HG03175 (cell line): Measurements from ENCODE around the gene FUT2.
"Not testable (repeated sequence)": the region's sequence is repeated elsewhere in the genome, so short reads cannot be mapped to it uniquely, and the experiment has no call there.

Source experiments
- ATAC-seq: cut with Tn5 transposase; IDR thresholded peaks from one replicate; pipeline ENCODE4 v1.9.1; 2021; ENCODE audit warnings: mild to moderate bottlenecking, moderate library complexity; ENCODE audit not compliant: unreplicated experiment

FUT2 gene

DNA sequence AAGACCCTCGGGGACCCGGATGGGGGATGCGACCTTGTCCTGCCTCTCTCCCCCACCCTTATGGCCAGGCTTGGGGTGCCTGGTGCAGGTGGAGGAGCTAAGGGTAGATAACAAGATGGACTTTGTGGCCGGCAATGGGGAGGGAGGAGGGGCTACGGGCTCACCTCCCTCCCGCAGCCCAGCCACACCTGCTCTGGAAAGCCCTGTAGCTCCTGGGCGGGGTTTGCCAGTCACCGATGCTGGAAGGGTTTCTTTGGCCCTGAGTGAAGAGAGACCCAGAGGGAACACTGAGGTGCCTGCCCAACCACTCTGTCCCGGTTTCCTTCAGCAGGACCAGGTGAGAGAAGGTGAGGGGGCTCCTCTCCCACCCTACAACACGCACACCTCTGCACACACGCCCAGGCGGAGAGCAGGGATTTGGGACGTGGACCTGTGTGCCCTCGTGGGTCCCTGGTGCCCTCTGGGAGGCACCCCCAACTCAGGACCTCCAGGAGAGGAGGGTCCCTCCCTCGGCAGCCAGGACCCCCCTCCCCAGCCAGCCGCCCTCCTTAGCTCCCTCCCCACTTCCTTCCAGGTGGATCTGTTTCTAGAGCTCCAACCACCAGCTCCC lies at the start of gene FUT2:
TSS of gene FUT2 (plus strand) at position 229 of the 610 bp plus-strand sequence. CDS start 6,986 bp downstream, outside the sequence.
- no peak for ATAC-seq

DNA sequence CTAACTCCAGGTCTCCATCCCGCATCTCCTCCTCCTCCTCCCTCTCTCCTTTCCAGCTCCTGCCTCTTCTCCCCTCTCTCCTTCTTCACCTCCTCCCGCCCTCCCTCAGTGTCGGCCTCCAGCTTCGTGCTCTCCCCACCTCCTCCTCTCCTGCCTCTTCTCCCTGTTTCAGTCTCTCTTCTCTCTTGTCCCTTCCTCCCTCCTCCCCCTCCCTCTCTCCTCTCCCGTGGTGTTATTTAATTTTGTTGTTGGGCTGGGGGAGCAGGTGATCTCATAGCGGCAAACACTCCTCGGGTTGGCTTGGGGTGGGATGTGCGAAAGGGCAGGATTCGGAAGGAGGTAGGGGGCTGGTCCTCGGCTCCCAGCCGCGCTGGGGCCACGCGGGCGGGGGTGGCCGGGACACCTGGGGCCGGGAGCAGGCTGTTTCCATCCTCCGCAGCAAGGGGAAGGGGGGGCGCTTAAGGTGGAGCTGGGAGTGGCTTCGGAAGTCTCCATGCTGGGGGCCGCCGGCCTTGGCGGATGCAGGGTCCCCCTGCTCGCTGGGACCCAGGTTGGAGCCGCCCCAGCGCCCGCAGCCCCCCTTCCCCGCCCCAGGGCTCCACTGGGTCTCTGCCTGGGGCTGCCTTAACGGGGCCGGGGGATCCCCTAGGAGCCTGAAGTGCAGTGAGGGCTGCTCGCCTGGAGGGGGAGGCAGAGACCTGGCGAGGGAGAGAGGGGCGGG lies 49.6 kb upstream of the FUT2 start, which contains the start of gene CA11:
TSS of gene CA11 (minus strand) at position 187 of the 721 bp plus-strand sequence. CDS start 555 bp downstream, outside the sequence.
- peak; percentile 68 for ATAC-seq

DNA sequence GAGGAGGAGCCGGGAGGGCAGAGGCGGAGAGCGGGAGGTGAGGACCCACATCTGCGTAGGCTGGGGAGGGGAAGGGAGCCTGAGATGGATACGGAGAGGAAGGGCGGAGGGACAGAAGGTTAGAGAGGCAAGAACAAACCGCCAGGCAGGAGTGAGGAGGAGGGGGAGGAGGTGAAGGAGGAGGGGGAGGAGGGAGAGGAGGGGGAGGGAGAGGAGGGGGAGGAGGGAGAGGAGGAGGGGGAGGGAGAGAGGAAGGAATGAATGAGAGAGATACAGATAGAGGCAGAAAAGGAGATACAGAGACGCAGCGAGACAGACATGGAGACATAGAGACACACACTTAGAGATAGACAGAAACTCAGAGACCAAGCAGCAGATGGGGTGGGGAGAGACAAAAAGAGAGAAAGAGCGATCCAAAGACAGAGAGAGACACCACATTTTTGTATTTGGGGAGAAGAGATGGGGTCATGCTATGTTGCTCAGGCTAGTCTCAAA lies 49.0 kb upstream of the FUT2 start:
- ATAC-seq = no peak

DNA sequence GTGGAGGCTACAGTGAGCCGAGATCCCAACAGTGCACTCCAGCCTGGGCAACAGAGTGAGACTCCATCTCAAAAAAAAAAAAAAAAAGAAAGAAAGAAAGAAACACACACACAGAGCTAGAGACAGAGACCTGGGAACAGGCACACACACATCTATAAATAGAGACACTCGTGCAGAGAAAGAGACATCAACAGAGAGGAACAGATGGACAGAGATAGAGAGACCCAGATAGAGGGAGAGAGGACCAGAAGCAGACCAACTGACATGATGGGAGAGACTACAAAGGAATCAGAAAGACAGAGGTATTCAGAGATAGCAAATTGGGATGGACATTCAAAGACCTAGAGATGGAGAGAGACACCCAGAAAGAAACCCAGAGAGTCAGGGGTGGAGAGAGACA lies 47.6 kb upstream of the FUT2 start:
- no peak for ATAC-seq

DNA sequence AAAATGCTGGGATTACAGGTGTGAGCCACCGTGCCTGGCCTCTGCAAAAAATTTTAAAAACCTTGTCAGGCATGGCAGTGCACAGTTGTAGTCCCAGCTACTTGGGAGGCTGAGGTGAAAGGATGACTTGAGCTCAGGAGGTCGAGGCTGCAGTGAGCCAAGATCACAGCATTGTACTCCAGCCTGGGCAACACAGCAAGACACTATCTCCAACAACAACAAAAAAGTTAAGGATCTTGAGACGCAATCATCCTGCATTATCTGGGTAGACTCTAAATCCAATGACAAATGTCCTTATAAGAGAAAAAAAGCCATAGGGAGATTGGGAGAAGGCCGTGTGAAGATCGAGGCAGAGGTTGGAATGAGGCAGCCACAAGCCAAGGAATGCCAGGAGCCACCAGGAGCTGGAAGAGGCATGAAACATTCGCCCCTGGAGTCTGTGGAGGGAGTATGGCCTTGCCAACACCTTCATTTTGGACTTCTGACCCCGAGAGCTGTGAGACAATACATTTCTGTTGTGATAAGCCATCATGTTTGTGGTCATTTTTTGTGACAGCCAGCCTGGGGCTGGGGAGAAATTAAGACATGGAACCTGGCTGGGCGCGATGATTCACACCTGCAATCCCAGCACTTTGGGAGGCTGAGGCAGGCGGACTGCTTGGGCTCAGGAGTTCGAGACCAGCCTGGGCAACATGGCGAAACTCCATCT lies 44.6 kb upstream of the FUT2 start:
- no peak for ATAC-seq

- no peak for ATAC-seq
Observed at GRCh38 chr19:48651683-48652048, 44.1 kb upstream of the FUT2 start.

DNA sequence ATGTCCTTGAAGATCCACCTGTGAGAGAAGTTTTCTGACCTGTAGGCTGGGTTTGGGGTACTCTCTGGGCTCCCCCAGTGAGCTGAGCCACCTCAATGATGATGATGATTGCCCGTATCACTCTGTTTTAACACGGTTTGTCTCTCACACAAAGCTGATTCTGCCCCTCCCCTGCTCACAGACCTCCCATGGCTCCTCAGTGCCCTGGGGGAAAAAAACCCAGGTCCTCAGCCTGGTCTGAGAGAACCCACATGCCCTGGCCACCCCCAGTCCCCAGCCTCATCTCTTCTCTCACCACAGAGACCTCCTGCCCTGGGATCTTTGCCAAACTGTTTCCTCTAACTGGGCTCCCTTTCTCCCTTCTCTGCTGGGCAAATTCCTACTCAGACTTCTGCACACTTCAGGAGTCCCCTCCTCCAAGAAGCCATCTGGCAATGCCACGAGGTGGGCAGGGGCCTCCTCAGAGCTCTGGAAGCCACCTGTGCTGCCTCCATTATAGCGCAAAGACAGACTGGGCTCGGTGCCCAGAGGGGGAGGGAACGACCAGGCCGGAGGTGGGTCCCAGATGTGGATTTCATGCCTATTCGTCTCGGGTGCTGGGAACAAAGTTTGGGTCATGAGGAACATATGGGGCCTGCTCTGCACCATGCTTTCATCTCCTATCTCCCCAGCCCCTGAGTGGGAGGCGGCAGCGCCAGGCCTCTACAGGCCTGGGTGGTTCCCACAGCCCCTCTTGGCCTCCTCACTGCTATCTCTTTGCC lies 41.3 kb upstream of the FUT2 start:
- no peak for ATAC-seq

DNA sequence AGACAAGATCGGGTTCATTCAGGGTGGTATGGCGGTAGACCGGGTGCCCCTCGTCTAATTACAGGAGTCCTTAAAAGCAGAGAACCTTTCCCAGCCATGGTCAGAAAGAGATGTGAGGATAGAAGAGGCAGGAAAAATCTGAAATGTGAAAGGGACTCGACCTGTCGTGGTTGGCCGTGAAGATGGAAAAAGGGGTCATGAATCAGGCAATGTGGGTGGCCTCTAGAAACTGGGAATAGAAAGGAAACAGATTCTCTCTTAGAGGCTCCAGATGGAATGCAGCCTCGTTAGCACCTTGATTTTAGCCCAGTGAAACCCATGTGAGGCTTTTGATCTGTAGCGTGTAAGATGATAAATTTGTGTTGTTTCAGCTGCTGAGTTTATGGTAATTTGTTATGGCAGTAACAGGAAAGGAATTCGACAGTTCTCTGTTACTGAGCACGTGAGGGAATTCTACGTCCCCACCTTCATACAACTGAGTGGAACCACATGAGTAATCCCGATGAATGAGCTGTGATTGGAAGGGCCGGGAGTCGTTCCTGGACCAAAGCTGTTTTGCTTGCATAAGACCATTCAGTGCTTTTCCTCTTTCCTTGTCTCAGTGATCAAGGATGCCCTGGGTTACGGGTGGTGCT lies 38.8 kb upstream of the FUT2 start:
- no peak for ATAC-seq

DNA sequence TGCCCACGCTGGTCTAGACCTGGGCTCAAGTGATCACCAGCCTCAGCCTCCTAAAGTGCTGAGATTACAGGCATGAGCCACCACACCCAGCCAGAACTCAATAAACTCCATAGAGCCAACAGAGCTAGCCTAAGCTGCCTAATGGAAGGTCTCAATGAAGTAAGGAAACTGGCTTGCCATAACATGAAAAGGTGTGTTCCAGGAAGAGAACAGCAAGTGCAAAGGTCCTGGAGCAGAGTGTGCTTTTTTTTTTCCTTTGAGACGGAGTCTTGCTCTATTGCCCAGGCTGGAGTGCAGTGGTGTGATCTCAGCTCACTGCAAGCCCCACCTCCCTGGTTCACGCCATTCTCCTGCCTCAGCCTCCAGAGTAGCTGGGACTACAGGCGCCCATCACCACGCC lies 37.9 kb upstream of the FUT2 start:
- not testable (repeated sequence) for ATAC-seq

GRCh38 chr19:48658483-48658882 lies 37.3 kb upstream of the FUT2 start:
- no peak for ATAC-seq

- ATAC-seq = no peak
Observed at GRCh38 chr19:48659768-48660167, 36.0 kb upstream of the FUT2 start.

DNA sequence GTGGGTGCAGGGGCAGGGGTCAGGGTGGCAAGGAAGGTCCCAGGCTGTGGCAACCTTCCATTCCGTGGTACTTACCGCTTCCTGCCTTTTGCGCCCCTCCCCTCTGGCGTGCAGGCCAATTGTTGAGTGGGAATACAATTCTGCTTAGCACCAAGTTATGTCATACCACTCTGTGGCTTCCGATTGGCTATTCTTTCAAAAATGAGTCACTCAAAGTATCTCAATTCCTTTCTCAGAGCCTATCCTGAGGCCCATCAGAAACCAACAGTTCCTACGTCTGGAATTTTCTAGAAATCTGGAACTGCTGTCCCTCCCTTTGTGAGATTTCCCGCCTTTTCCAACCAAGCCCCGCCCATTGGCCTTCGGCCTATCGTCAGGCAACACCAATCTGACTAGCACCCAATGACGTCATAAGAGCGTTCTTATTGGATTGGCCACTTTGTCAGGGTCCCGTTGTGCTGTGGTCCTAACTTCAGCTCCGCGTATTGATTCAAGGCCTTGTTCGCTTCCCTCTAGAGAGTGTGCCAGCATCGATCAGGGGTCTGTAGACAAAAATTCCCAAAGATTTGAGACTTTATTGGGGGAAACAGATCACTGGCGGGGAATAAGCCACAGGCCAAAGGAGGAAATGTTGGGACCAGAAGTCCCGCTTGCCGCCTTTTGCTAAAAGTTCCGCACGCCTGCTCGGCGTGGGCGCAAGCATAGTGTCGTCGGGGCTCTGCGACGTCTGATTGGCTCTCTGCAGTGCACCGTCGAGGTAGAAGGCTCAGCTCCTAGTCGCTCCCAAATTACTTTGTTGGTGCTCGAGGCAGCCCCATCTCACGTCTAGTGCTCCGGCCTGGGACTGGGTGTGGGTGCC lies 34.7 kb upstream of the FUT2 start:
- peak; percentile 83 for ATAC-seq

DNA sequence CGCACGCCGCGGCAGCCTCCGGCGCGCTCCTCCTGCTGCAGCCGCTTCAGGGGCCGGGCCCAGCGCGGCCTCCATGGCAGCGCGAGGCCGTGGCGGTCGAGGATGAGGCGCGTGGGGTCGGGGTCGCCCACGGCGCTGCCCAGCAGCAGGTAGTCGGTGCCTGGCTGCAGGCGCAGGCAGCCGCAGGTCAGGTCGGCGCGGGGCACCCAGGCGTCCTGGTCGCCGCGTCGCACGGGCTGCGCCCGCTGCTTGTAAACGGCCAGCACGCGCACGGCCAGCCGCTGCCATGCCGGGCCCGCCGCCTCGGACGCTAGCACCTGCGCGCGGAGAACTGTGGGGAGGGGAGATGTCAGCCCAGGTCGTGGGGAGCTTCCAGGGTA lies 34.1 kb upstream of the FUT2 start:
- no peak for ATAC-seq

- no peak for ATAC-seq
Observed at GRCh38 chr19:48663667-48664066, 32.1 kb upstream of the FUT2 start.

DNA sequence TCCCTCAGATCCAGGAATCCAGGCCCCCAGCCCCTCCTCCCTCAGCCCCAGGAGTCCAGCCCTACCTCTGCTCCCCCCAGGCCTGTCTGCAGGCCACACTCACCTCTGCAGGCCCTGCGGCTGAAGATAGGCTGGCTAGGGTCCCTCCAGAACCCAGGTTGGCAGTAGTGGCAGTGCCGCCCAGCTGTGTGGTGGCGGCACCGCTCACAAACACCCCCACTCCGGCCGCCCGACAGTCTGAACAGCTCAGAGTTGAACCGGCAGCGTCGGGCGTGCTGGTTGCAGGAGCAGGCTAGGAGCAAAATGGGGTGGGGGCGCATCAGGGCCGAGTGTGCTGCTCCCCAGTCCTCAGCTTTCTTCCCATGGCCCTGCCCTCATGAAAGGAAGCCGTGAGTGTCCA lies 31.3 kb upstream of the FUT2 start:
- no peak for ATAC-seq

DNA sequence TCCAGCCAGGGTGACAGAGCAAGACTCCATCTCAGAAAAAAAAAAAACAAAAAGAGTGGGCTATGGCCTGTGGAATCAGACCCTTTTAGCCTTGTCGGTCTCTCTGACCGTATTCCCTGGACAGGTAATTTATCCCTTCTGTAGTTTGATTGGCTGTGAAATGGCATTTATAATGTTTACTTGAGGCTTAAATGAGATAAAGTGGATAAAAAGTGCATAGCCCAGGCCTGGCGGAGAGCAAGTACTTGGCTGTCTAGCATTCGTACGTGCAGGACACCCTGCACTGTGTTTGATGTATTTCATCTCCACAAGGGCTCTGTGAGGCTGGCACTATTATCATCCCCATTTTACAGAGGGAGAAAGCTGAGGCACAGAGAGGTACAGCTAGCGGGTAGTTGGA lies 30.0 kb upstream of the FUT2 start:
- no peak for ATAC-seq

DNA sequence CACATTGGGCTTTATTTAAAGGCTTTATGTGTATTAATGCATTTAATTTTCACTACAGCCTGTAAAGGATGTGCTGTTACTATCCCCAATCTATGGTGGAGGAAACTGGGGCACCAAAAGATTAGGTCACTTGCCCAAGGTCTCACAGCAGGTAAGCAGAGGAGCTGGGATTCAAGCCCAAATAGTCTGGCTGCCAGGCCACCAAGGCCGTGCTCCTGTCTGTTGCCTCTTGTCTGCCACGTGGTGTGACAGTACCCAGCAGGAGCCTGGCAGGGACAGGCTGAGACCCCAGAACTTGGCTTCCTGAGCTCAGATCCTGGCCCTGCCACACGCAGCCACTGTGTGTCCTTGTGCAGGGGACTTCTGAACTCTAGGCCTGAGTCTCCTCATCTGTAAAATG lies 27.4 kb upstream of the FUT2 start:
- no peak for ATAC-seq

DNA sequence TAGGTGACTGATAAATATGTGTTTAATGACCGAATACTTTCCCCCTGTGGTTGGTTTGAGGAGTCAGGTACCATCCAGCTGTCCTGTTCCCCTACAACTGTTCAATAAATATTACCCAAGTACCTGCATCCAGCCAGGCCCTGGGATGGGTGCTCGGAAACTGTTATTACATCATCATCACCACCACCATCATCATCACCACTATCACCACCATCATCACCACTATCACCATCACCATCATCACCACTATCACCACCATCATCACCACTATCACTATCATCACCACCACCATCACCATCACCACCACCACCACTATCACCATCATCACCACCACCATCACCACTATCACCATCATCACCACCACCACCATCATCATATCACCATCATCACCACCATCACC lies 27.0 kb upstream of the FUT2 start:
- ATAC-seq = no peak

DNA sequence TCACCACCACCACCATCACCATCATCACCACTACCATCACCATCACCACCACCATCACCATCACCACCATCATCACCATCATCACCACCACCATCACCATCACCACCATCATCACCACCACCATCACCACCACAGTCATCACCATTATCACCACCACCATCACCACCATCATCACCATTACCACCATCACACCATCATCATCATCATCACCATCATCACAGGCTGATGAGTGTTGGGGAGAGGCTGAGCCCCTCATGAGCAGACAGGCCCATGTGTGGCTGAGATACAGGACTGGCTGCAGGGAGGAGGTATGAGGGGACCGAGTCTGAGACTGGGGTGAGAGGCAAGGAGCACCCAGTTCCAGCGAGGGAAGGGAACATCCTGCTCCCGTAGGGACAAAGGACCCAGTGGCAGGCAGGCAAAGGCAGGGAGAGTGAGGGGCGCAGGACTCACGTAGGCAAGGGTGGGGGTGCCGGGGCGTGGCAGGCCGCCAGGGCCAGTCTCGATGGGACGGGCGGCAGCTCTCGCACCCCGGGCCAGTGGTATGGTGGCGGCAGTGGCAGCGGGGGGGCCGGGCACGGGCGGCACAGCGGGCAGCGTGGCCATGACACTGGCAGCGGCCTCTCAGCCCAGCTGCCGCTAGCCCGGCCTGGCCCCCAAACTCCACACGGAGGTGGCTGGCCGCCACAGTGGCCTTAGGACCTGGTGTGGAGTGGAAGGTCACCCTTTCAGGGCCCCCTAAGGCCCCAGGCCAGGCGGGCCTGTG lies 25.7 kb upstream of the FUT2 start:
- ATAC-seq = no peak
